PFSK-1 (cell line): Measurements from ENCODE around the gene MARCKSL1.

Experiments used
- FOXP2 ChIP-seq: optimal IDR thresholded peaks from 2 replicates; pipeline ENCODE3; 2011; ENCODE audit warnings: borderline replicate concordance, control low read depth, inconsistent platforms; ENCODE audit not compliant: insufficient read depth; ENCODE audit errors: extremely low read length, extremely low read depth
- POLR2AphosphoS5 ChIP-seq: IDR thresholded peaks from 2 replicates; pipeline ENCODE4 v1.6.1; 2012; ENCODE audit warnings: low read depth, mild to moderate bottlenecking, control low read depth, low read length, moderate library complexity
- SIN3A ChIP-seq: IDR thresholded peaks from 2 replicates; pipeline ENCODE4 v1.6.1; 2012; ENCODE audit warnings: mild to moderate bottlenecking, low read length, moderate library complexity, borderline replicate concordance; ENCODE audit not compliant: insufficient read depth
- TAF1 ChIP-seq: IDR thresholded peaks from 2 replicates; pipeline ENCODE4 v1.6.1; 2012; ENCODE audit warnings: low read length, control low read depth, borderline replicate concordance; ENCODE audit not compliant: insufficient read depth
- TF ChIP-seq, protein P1 (sequence below), 2 experiments: IDR thresholded peaks; 2 replicates each; pipeline versions ENCODE4 v1.6.1 to v1.8.0; 2011 to 2012; ENCODE audit warnings: low read depth in 2 of 2, low read length in 2 of 2, control low read depth in 1 of 2, inconsistent platforms in 1 of 2, mild to moderate bottlenecking in 1 of 2, moderate library complexity in 1 of 2; ENCODE audit not compliant: insufficient read depth in 1 of 2

The MARCKSL1 gene

DNA sequence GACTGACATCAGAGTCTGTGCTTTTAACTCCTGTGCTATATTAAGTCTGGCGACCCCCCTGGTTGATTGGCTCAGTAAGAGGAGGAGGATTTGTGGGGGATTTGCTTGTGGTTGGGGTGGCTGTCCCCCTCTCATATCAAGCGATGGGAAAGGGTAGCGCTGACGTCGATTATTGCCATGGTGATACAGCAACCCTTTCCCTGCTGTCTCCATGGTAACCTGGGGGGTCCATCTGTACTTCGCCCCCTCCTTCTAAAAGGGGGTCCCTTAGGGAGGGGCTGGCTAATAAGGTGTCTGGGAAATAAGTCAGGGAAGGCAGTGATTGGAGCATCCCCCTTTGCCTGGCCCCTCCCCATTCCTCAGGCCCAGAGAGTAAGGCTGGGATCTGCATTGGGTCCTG is 21.6 kb upstream of the MARCKSL1 start:
- no peak for TF ChIP-seq TAF1
- TF ChIP-seq POLR2AphosphoS5: no peak
- no peak for TF ChIP-seq SIN3A

DNA sequence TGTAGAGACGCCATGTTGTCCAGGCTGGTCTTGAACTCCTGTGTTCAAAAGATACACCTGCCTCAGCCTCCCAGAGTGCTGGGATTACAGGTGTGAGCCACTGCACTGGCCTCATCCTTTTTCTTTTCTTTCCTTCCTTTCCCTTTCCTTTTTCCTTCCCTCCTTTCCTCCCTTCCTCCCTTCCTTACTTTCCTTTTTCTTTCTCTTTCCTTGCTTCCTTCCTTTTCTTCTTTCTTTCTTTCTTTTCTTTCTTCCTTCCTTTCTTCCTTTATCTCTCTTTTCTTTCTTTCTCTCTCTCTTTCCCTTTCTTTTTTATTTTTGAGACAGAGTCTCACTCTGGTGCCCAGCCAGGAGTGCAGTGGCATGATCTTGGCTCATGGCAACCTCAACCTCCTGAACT is 20.4 kb upstream of the MARCKSL1 start:
- TF ChIP-seq TAF1 (no peak), FOXP2 (no peak), POLR2AphosphoS5 (no peak), SIN3A (no peak)
- TF ChIP-seq, protein P1, sequence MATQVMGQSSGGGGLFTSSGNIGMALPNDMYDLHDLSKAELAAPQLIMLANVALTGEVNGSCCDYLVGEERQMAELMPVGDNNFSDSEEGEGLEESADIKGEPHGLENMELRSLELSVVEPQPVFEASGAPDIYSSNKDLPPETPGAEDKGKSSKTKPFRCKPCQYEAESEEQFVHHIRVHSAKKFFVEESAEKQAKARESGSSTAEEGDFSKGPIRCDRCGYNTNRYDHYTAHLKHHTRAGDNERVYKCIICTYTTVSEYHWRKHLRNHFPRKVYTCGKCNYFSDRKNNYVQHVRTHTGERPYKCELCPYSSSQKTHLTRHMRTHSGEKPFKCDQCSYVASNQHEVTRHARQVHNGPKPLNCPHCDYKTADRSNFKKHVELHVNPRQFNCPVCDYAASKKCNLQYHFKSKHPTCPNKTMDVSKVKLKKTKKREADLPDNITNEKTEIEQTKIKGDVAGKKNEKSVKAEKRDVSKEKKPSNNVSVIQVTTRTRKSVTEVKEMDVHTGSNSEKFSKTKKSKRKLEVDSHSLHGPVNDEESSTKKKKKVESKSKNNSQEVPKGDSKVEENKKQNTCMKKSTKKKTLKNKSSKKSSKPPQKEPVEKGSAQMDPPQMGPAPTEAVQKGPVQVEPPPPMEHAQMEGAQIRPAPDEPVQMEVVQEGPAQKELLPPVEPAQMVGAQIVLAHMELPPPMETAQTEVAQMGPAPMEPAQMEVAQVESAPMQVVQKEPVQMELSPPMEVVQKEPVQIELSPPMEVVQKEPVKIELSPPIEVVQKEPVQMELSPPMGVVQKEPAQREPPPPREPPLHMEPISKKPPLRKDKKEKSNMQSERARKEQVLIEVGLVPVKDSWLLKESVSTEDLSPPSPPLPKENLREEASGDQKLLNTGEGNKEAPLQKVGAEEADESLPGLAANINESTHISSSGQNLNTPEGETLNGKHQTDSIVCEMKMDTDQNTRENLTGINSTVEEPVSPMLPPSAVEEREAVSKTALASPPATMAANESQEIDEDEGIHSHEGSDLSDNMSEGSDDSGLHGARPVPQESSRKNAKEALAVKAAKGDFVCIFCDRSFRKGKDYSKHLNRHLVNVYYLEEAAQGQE (IDR thresholded peaks at IDR 0.05; ENCODE audit: insufficient read depth in 1 of 2, low read depth in 2 of 2, low read length in 2 of 2): no peak

DNA sequence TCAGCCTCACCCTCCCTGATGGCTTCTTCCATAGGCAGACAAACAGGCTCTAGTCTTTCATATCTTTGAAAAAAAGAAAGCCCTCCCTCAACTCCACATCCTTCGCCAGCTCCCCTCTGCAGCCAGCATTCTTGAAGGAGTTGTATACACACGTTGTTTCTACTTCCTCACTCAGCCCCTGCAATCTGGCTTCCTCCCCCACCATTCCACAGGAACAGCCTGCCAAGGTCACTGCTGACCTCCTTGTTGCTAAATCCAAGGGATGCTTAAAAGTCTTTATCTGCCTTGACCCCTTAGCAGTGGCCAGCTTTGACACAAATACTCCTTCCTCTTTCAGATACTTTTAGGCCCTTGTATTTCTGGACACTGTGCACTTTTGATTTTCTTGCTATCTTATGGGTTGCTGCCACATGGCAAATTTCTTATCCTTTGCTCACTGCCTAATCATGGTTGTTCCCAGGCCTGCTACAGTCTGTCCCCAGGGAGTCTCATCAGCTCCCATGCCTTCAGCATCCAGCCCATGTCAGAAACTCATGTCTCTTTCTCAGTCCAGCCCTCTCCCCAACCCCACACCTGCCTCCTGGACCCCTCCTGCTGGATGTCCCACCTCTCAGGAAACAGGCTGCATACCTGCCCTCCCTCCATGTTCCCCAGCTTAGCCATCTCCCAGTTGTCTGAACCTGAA is 18.0 kb upstream of the MARCKSL1 start:
- TF ChIP-seq FOXP2 (peak; percentile 16), TAF1 (no peak)

DNA sequence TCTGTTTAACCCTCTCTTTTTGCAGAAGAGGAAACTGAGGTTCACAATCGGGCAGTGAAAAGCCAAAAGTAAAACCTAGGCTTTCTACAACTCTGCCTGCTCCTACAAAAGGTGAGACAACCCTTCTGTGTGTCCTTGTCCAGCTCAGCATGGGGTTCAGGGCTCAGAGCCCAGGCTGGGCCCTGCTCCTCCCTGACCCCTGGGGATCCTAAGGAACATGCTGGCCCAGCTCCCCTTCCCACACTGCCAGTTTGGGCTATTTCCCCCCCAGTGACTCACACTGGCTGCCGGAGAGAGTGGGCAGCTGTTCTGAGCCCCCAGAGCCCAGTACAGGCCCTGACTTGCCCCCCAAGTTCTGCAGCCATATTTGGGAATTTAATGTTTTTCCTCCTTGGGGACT is 17.4 kb upstream of the MARCKSL1 start:
- TF ChIP-seq SIN3A (no peak), POLR2AphosphoS5 (no peak), FOXP2 (no peak), TAF1 (no peak)
- TF ChIP-seq, protein P1 (IDR thresholded peaks at IDR 0.05; ENCODE audit: insufficient read depth in 1 of 2, low read depth in 2 of 2, low read length in 2 of 2): no peak

DNA sequence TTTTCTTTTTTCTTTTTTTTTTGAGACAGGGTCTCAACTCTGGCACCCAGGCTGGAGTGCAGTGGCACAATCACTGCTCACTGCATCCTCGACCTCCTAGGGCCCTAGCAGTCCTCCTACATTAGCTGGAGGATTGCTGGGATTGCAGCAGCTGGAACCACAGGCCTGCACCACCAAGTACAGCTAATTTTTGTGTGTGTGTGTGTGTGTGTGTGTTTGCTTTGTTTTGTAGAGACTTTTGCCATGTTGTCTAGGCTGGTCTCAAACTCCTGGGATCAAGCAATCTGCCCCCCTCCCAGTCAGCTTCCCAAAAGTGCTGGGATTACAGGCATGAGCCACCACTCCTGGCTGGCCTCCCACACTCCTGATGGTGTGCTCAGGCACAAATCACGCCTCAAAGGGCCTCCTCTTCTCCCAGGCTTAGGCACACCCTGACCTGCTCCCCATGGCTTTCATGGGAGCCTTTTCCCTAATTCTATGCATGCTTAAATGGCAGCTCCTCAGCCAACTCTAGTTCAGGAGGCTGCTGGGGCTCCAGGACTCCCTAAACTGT is 16.9 kb upstream of the MARCKSL1 start:
- TF ChIP-seq, protein P1 (IDR thresholded peaks at IDR 0.05; ENCODE audit: insufficient read depth in 1 of 2, low read depth in 2 of 2, low read length in 2 of 2): no peak
- no peak for TF ChIP-seq FOXP2
- no peak for TF ChIP-seq POLR2AphosphoS5
- TF ChIP-seq SIN3A: no peak
- TF ChIP-seq TAF1: no peak

DNA sequence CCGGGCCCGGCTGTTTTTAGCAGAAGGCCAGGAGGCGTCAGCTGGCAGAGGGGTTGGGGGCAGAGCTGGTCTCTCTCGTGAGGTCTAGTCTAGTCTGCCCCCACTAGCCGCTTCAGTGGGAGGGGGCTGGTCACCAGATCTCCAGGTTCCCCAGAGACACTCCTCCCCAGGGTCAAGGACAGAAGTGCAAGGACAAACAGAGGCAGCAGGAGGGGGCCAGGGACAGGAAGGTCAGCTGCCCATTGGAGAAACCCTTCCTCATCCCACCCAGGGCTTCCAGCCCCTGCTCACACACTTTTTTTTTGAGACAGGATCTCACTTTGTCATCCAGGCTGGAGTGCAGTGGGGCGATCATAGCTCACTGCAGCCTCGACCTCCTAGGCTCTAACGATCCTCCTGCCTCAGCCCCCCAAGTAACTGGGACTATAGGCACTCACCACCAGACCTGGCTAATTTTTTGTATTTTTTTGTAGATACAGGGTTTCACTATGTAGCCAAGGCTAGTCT is 16.3 kb upstream of the MARCKSL1 start:
- TF ChIP-seq POLR2AphosphoS5 (no peak), FOXP2 (no peak), SIN3A (no peak), TAF1 (no peak)
- TF ChIP-seq, protein P1 (IDR thresholded peaks at IDR 0.05; ENCODE audit: insufficient read depth in 1 of 2, low read depth in 2 of 2, low read length in 2 of 2): no peak
